Measurements from ENCODE around the gene GPSM1. TPM values are rescaled to one million over a fixed set of nuclear protein-coding genes. Genes with fewer than 3 reads are reported as not detected.

Gene GPSM1
- total RNA-seq, 1 donor from 2014 or later, result 69.0 TPM

GRCh38 chr9:136292026-136292538 lies 35.3 kb upstream of the GPSM1 start:
- no peak for TF ChIP-seq CTCF (IDR thresholded peaks at IDR 0.05; ENCODE audit: borderline replicate concordance)
- no peaks in the 10 kb centered on the region for H3K9me3 ChIP-seq (replicated peaks)
- no peaks in the 10 kb centered on the region for H3K36me3 ChIP-seq
- H3K27ac ChIP-seq (replicated peaks), result no peak overlapping the region
- no peaks in the 10 kb centered on the region for H3K4me1 ChIP-seq
- peaks cover 58% of the 10 kb centered on the region for H3K27me3 ChIP-seq (ENCODE audit: low read depth)
- DNase-seq, result no peak
- intact Hi-C loops (cut with micrococcal nuclease), result no loop called here
- no peak overlapping the region for H3K4me3 ChIP-seq

- no peak for TF ChIP-seq CTCF (IDR thresholded peaks at IDR 0.05; ENCODE audit: borderline replicate concordance)
- Histone ChIP-seq H3K27ac (replicated peaks) (no peak overlapping the region), H3K36me3 (no peaks in the 10 kb centered on the region), H3K27me3 (ENCODE audit: low read depth) (peaks cover 53% of the 10 kb centered on the region), H3K4me1 (no peaks in the 10 kb centered on the region), H3K4me3 (no peak overlapping the region), H3K9me3 (replicated peaks) (no peaks in the 10 kb centered on the region)
- no peak for DNase-seq
- intact Hi-C loops (cut with micrococcal nuclease), result no loop called here
Observed at GRCh38 chr9:136292591-136293448, 34.5 kb upstream of the GPSM1 start.

GRCh38 chr9:136293476-136294077 lies 33.8 kb upstream of the GPSM1 start:
- H3K27me3 ChIP-seq (ENCODE audit: low read depth), result peaks cover 52% of the 10 kb centered on the region

GRCh38 chr9:136294437-136294836 lies 32.9 kb upstream of the GPSM1 start:
- intact Hi-C loops (cut with micrococcal nuclease), result no loop called here
- Histone ChIP-seq H3K9me3 (replicated peaks) (no peaks in the 10 kb centered on the region), H3K27ac (replicated peaks) (no peak overlapping the region), H3K36me3 (no peaks in the 10 kb centered on the region), H3K4me3 (no peak overlapping the region), H3K4me1 (no peaks in the 10 kb centered on the region), H3K27me3 (ENCODE audit: low read depth) (peaks cover 51% of the 10 kb centered on the region)
- no peak for DNase-seq
- no peak for TF ChIP-seq CTCF (IDR thresholded peaks at IDR 0.05; ENCODE audit: borderline replicate concordance)

More at GRCh38 chr9:136293476-136294077, 33.8 kb upstream of the GPSM1 start:
- Histone ChIP-seq H3K9me3 (replicated peaks) (no peaks in the 10 kb centered on the region), H3K27ac (replicated peaks) (no peak overlapping the region), H3K4me1 (no peaks in the 10 kb centered on the region), H3K36me3 (no peaks in the 10 kb centered on the region), H3K4me3 (no peak overlapping the region)
- intact Hi-C loops (cut with micrococcal nuclease), result no loop called here
- no peak for DNase-seq
- TF ChIP-seq CTCF (IDR thresholded peaks at IDR 0.05; ENCODE audit: borderline replicate concordance), result no peak

- no peaks in the 10 kb centered on the region for H3K9me3 ChIP-seq (replicated peaks)
- no peaks in the 10 kb centered on the region for H3K36me3 ChIP-seq
- intact Hi-C loops (cut with micrococcal nuclease), result no loop called here
- DNase-seq, result no peak
- no peaks in the 10 kb centered on the region for H3K4me1 ChIP-seq
- TF ChIP-seq CTCF (IDR thresholded peaks at IDR 0.05; ENCODE audit: borderline replicate concordance), result no peak
- no peak overlapping the region for H3K27ac ChIP-seq (replicated peaks)
- peaks cover 50% of the 10 kb centered on the region for H3K27me3 ChIP-seq (ENCODE audit: low read depth)
- no peak overlapping the region for H3K4me3 ChIP-seq
Observed at GRCh38 chr9:136295055-136295454, 32.3 kb upstream of the GPSM1 start.

Measured in left ventricle myocardium inferior (tissue), 1 donor.